WI38 (cell line): Measurements from ENCODE around the gene VWDE.

ENCODE experiments used
- H3K4me3 ChIP-seq: 2 replicates; pipeline ENCODE4 v1.5.1; 2011; ENCODE audit warnings: low read depth, mild to moderate bottlenecking, control low read depth, low read length
- CTCF ChIP-seq: IDR thresholded peaks from 2 replicates; pipeline ENCODE4 v1.5.1; 2012; ENCODE audit warnings: low read depth, mild to moderate bottlenecking, control low read depth, low read length

Gene VWDE

DNA sequence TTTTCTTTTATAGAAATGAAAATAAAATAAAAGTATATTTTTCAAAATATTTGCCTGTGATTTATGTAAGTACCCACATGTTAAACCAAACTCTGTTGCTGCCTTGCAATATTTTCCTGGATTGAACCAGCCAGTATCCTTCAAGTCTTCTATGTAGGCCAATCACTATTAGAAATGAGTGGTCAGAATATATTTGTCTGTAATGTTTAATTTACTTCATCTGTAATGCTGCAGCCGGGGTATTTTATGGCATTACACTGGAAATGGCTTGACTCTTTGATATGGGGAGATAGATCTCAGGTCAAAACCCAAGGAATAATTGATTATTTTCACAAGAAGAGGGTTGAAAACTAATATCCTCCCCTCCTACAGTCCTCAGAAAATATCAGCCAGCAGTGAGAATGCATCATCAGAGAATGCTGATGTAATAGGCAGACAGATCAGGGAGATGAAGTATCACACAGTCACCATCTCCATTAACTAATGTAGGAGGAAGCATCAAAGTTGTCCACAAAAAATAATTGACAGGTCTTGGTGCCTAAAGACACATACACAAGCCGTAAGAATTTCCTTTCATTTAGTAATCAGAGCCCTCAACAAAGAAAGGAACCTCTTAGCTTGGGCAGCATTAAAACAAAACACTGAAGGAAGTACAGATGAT is 82.5 kb downstream of the VWDE start:
- no peak overlapping the region for H3K4me3 ChIP-seq
- no peak for TF ChIP-seq CTCF

- no peak for TF ChIP-seq CTCF
- H3K4me3 ChIP-seq, result no peak overlapping the region
These were observed 83.3 kb downstream of the VWDE start for GRCh38 chr7:12320241-12320986.

- TF ChIP-seq CTCF, result no peak
- no peak overlapping the region for H3K4me3 ChIP-seq
These were observed 86.0 kb downstream of the VWDE start for GRCh38 chr7:12317675-12318074.

DNA sequence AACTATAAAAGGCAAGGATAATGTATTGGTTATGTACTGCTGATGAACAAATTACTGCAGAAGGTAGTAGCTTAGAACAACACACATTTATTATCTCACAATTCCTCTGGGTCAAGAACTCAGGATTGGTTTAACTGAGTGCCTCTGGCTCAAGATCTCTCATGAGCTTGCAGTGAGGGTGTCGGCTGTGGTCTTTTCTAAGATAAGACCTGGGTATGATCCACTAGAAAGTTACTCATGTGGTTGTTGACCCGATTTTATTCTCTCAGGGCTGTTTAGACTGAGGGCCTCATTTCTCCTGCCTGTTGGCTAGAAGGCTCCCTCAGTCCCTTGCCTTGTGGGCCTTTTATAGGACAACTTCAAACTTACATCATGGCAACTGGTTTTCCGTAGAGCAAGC is 86.7 kb downstream of the VWDE start:
- TF ChIP-seq CTCF, result no peak

DNA sequence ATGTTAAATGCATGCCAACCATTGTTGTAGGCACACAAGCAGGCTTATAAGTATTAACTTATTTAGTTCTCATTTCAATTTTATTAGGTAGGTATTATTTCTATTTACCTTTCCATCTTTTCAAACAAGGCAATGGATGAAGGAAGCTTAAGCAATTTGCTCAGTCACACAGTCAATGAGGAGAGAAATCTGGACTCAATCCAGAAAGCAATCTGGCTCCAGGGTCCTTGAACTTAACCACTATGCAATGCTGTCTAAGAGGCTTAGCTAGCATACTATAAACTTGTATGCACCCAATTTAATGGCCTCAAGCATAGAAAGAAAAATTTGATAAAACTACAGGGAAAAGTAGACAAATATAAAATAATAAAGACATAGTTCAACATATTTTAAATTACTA is 88.6 kb downstream of the VWDE start:
- TF ChIP-seq CTCF, result no peak
- no peak overlapping the region for H3K4me3 ChIP-seq

More for the DNA sequence above, 86.7 kb downstream of the VWDE start:
- H3K4me3 ChIP-seq, result no peak overlapping the region

- no peak for TF ChIP-seq CTCF
- no peak overlapping the region for H3K4me3 ChIP-seq
These were observed 89.5 kb downstream of the VWDE start for GRCh38 chr7:12314199-12314598.

- no peak overlapping the region for H3K4me3 ChIP-seq
- no peak for TF ChIP-seq CTCF
These were observed 98.2 kb downstream of the VWDE start for GRCh38 chr7:12305502-12305901.
